SH-SY5Y (cell line): ENCODE data around the gene SURF1.

Source experiments
- GATA2 ChIP-seq: IDR thresholded peaks from 2 replicates; pipeline ENCODE4 v1.6.1; 2011; ENCODE audit warnings: mild to moderate bottlenecking, low read depth, low read length
- GATA3 ChIP-seq: IDR thresholded peaks from 2 replicates; pipeline ENCODE4 v1.6.1; 2011; ENCODE audit warnings: low read depth, mild to moderate bottlenecking, low read length, moderate library complexity

GRCh38 chr9:133348718-133349573 is 7.3 kb downstream of the SURF1 start:
- no peak for TF ChIP-seq GATA2
- no peak for TF ChIP-seq GATA3
